Activated naive CD8-positive, alpha-beta T cell (primary cell): ENCODE data around the gene USP15.

ENCODE experiments used
- H3K27ac Mint-ChIP-seq: one replicate; pipeline ENCODE4 v1.8.0; 2021; ENCODE audit warnings: mixed read lengths
- H3K27me3 Mint-ChIP-seq: one replicate; pipeline ENCODE4 v1.8.0; 2021; ENCODE audit warnings: mixed read lengths
- H3K36me3 Mint-ChIP-seq: one replicate; pipeline ENCODE4 v1.8.0; 2021; ENCODE audit warnings: mixed read lengths
- H3K4me1 Mint-ChIP-seq: one replicate; pipeline ENCODE4 v1.8.0; 2021; ENCODE audit warnings: low read depth, mixed read lengths
- H3K4me3 Mint-ChIP-seq: one replicate; pipeline ENCODE4 v1.8.0; 2021; ENCODE audit warnings: mild to moderate bottlenecking, mixed read lengths
- H3K9me3 Mint-ChIP-seq: one replicate; pipeline ENCODE4 v1.8.0; 2021; ENCODE audit warnings: low read depth, mixed read lengths

The USP15 gene

GRCh38 chr12:62379026-62379722, 119.0 kb downstream of the USP15 start:
- H3K36me3 Mint-ChIP-seq: peaks cover 11% of the 10 kb centered on the region
- H3K27ac Mint-ChIP-seq: peak overlapping the region; percentile 75
- no peaks in the 10 kb centered on the region for H3K27me3 Mint-ChIP-seq
- peaks cover 25% of the 10 kb centered on the region for H3K4me1 Mint-ChIP-seq
- no peaks in the 10 kb centered on the region for H3K9me3 Mint-ChIP-seq
- no peak overlapping the region for H3K4me3 Mint-ChIP-seq

DNA sequence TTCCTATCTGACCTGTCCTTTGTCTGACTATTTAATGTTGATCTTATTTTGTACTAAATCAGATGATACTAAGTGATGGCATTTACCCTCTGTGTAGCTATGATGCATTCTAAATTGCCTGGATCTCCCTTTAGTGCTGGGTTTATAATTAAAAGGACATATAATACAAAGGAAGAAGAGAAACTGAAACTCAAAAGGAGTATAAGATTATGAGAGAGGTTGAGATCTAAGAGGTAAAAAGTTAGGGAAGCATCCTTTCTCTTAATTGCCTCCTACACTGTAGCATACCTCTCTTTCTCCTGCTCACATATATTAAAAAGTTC, 119.5 kb downstream of the USP15 start:
- Mint-ChIP-seq H3K4me1 (peaks cover 22% of the 10 kb centered on the region), H3K36me3 (peaks cover 12% of the 10 kb centered on the region), H3K27me3 (no peaks in the 10 kb centered on the region), H3K4me3 (no peak overlapping the region), H3K27ac (peak overlapping the region; percentile 75), H3K9me3 (no peaks in the 10 kb centered on the region)

DNA sequence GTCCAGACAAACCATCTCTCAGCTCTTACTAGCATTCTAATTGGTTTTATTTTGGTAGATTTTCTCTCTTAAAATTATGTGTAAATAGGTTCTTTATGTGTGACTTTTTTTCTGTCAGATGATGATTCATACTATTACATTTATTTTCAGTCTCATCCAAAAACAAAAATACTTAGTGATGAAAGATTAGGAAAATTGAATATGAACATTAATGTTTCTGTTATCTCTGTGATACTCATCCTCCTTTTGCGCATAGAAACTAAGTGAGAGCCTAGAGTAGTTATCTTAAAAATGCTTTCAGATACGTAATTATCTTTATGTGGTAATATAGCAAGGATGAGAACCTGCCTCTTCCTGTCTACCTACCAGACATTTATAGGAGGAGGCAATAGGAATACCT, 122.3 kb downstream of the USP15 start:
- Mint-ChIP-seq H3K4me1 (peaks cover 16% of the 10 kb centered on the region), H3K4me3 (no peak overlapping the region), H3K27me3 (no peaks in the 10 kb centered on the region), H3K27ac (peak overlapping the region; percentile 11), H3K9me3 (no peaks in the 10 kb centered on the region), H3K36me3 (peaks cover 13% of the 10 kb centered on the region)

GRCh38 chr12:62396750-62397149, 136.5 kb downstream of the USP15 start:
- H3K4me3 Mint-ChIP-seq: no peak overlapping the region
- no peaks in the 10 kb centered on the region for H3K9me3 Mint-ChIP-seq
- H3K27ac Mint-ChIP-seq: no peak overlapping the region
- H3K36me3 Mint-ChIP-seq: peaks cover 13% of the 10 kb centered on the region
- no peaks in the 10 kb centered on the region for H3K4me1 Mint-ChIP-seq
- H3K27me3 Mint-ChIP-seq: no peaks in the 10 kb centered on the region

DNA sequence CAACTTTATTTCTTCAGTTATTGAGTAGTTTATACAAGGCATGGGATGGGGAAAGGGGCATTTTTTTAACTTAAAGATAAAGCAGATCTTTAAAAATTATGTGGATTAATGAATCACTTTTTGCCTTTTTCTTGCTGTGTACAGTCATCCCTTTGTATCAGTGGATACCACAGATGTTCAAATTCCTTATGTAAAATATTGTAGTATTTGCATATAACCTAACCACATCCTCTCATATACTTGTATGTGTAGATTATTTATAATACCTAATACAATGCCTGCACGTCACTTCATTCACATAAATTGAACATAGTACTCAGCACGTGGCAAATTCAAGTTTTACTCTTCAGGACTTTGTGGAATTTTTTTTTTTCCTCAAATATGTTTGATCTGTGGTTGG, 139.9 kb downstream of the USP15 start:
- no peak overlapping the region for H3K27ac Mint-ChIP-seq
- peaks cover 20% of the 10 kb centered on the region for H3K4me1 Mint-ChIP-seq
- peaks cover 24% of the 10 kb centered on the region for H3K36me3 Mint-ChIP-seq

GRCh38 chr12:62401631-62402030, 141.4 kb downstream of the USP15 start:
- Mint-ChIP-seq H3K36me3 (peaks cover 19% of the 10 kb centered on the region), H3K4me1 (peaks cover 20% of the 10 kb centered on the region), H3K27ac (no peak overlapping the region), H3K9me3 (no peaks in the 10 kb centered on the region), H3K27me3 (no peaks in the 10 kb centered on the region), H3K4me3 (no peak overlapping the region)

More for the DNA sequence above, 139.9 kb downstream of the USP15 start:
- H3K4me3 Mint-ChIP-seq: no peak overlapping the region
- no peaks in the 10 kb centered on the region for H3K27me3 Mint-ChIP-seq
- no peaks in the 10 kb centered on the region for H3K9me3 Mint-ChIP-seq

GRCh38 chr12:62403031-62403430, 142.8 kb downstream of the USP15 start:
- no peaks in the 10 kb centered on the region for H3K9me3 Mint-ChIP-seq
- no peaks in the 10 kb centered on the region for H3K27me3 Mint-ChIP-seq
- no peak overlapping the region for H3K4me3 Mint-ChIP-seq
- peaks cover 16% of the 10 kb centered on the region for H3K36me3 Mint-ChIP-seq
- H3K4me1 Mint-ChIP-seq: peaks cover 20% of the 10 kb centered on the region
- H3K27ac Mint-ChIP-seq: peak overlapping the region; percentile 83

- H3K27ac Mint-ChIP-seq: no peak overlapping the region
- H3K4me1 Mint-ChIP-seq: peaks cover 14% of the 10 kb centered on the region
- peaks cover 15% of the 10 kb centered on the region for H3K36me3 Mint-ChIP-seq
- H3K4me3 Mint-ChIP-seq: no peak overlapping the region
- no peaks in the 10 kb centered on the region for H3K27me3 Mint-ChIP-seq
- no peaks in the 10 kb centered on the region for H3K9me3 Mint-ChIP-seq
Measured at GRCh38 chr12:62407587-62407986, 147.4 kb downstream of the USP15 start.

DNA sequence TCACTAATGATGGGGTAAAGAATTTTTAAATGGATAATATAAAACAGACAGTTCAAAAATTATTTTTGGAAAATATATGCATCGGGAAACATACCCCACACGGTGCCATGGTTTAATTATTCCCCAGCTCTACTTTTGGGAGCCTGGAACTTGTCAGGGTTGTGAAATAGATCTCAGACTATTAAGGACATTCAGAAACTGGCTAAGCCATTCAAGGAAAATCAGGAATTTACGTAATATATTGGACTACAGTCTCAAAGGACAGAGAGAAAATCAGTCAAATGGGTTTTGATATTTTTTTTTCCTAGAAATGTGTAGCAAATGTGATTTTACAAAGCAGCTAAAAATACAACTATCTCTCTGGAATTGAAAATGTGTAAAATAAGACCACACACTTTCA, 148.9 kb downstream of the USP15 start:
- Mint-ChIP-seq H3K27me3 (no peaks in the 10 kb centered on the region), H3K4me3 (no peak overlapping the region), H3K36me3 (peaks cover 7% of the 10 kb centered on the region), H3K9me3 (no peaks in the 10 kb centered on the region), H3K27ac (no peak overlapping the region), H3K4me1 (peaks cover 2% of the 10 kb centered on the region)

- H3K27me3 Mint-ChIP-seq: no peaks in the 10 kb centered on the region
- H3K9me3 Mint-ChIP-seq: peaks cover under 1% of the 10 kb centered on the region
- peak overlapping the region; percentile 38 for H3K27ac Mint-ChIP-seq
- H3K4me1 Mint-ChIP-seq: peaks cover 1% of the 10 kb centered on the region
- H3K36me3 Mint-ChIP-seq: peaks cover 5% of the 10 kb centered on the region
- H3K4me3 Mint-ChIP-seq: no peak overlapping the region
Measured at GRCh38 chr12:62414180-62414579, 154.0 kb downstream of the USP15 start.

DNA sequence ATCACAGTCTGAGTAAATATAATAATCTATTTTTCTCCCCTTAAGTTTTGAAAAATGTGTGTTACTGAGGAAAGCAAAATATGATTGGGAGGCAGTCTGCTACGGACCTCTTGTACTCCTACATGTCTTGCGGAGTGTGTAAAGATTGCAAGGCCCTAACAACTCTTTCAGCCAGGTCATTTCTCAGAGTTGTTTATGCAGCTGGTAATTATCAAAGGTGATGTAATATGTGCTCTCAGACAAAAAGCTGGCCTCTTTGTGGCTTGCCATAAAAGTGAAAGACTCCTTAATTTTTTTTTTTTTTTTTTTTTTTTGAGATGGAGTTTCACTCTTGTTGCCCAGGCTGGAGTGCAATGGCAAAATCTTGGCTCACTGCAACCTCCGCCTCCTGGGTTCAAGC, 165.9 kb downstream of the USP15 start:
- Mint-ChIP-seq H3K27me3 (peaks cover 3% of the 10 kb centered on the region), H3K4me3 (no peak overlapping the region), H3K9me3 (peaks cover 26% of the 10 kb centered on the region), H3K4me1 (no peaks in the 10 kb centered on the region), H3K36me3 (peaks cover 28% of the 10 kb centered on the region), H3K27ac (no peak overlapping the region)

DNA sequence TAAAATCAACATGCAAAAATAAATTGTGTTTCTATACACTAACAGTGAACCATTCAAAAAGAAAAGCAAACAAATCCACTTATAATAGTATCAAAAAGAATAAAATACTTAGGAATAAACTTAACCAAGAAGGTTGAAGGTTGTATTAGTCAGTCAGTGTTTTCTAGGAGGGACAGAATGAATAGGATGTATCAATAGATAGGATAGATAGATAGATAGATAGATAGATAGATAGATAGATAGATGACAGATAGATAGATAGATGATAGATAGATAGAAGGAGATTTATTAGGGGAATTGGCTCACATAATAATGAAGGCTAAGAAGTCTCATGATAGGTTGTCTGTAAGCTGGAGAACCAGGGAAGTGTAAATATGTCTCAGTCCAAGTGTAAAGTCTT, 169.3 kb downstream of the USP15 start:
- H3K4me3 Mint-ChIP-seq: no peak overlapping the region
- H3K9me3 Mint-ChIP-seq: peaks cover 10% of the 10 kb centered on the region
- H3K36me3 Mint-ChIP-seq: peaks cover 13% of the 10 kb centered on the region
- peaks cover under 1% of the 10 kb centered on the region for H3K4me1 Mint-ChIP-seq
- peaks cover 5% of the 10 kb centered on the region for H3K27me3 Mint-ChIP-seq
- H3K27ac Mint-ChIP-seq: no peak overlapping the region

DNA sequence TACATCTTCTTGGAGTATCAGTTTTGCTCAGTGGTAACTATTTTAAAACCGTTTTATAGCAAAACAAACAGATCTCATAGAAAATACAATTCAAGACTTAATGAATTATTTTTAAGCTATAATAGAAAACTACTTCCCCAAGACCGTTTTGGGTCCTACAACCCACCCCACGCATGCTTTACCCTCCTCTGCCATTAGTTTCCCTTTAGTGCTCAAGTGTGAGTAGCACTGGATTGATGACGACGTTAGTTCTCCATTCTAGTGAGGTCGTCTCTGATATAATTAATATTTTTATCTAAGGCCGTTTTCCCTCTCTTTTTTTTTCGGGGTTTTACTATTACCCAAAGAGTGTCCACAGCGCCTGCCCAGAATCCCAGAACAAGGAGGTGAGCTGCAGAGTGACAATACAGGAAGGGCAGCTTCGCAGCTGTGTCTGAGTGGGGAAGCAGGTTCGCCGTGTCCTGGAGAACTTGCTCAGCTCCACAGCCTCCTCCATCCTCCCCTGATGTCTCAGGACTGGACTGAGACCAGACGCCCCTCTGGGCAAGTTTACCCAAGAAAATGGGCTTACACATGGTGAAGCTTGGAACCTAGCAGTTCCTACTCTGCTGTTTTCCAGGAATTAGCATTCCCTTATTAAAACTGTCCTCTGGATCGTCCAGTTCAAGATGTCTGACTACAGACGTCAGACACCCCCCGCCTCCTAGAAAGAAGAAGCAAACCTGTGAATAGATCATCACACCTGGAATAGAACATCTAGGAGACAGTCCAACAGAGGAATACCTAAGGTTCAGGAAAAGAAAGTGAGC, 174.5 kb downstream of the USP15 start:
- H3K27me3 Mint-ChIP-seq: peaks cover 4% of the 10 kb centered on the region
- H3K27ac Mint-ChIP-seq: no peak overlapping the region
- H3K36me3 Mint-ChIP-seq: no peaks in the 10 kb centered on the region
- peaks cover 17% of the 10 kb centered on the region for H3K4me1 Mint-ChIP-seq
- no peaks in the 10 kb centered on the region for H3K9me3 Mint-ChIP-seq
- H3K4me3 Mint-ChIP-seq: peak overlapping the region; percentile 85

DNA sequence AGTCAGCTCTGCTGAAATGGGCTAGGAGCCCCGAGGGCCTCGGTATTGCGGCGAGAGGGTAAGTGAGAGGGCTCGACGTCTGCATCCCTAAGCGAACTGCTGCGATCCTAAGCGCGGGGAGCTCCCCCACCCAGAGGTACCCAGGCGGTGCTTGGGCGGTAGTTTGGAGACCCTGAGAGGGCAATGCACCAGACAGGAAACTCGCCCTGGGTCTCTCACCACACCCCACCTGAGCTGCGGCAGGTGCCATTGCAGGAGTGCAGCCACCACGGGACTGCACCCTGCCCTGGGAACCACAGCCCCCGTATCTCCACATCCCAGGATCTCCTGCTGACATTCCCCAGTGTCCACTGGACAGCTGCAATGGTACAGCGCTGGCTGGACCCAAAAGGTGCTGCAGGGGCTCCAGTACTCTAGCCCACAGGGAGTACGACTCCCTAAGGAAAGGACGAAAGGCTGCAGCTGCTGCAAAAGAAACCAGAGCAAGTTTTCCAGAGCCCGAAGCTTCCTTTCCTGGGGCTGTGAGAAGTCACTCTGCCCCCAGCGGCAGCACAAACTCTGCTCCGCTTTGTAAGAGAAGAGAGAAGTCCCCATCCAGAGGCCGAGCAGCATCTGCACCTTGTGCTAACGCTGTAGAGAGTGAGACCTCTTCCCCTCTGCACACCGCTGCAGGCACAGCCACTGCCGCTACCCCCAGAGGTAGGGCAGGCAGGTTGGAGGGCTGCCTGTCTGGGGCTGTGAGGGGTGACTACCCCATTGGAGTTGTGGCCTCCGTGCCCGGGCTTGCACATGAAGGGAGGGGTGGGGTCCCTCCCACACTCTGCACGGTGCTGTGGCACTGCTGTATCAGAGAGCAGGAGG, 175.3 kb downstream of the USP15 start:
- Mint-ChIP-seq H3K27me3 (peaks cover 3% of the 10 kb centered on the region), H3K36me3 (no peaks in the 10 kb centered on the region), H3K4me1 (peaks cover 17% of the 10 kb centered on the region), H3K27ac (no peak overlapping the region), H3K4me3 (peak overlapping the region; percentile 85), H3K9me3 (no peaks in the 10 kb centered on the region)

DNA sequence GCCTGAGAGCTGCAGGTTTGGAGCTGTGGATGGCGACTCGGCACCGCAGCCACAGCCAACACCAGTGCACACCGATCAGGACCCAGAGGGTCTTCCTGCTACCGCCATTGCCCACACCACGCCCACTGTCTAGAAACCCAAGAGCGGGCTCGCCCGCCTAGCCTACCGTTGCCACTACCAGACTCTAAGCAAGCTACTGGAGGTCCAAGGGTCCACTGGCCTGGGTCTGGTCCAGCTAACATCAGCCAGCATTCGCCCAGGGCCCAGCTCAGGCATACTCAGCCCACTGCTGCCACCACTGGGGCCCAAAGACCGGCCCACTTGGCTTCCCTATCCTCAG, 175.9 kb downstream of the USP15 start:
- Mint-ChIP-seq H3K27me3 (peaks cover 3% of the 10 kb centered on the region), H3K4me1 (peaks cover 17% of the 10 kb centered on the region), H3K27ac (no peak overlapping the region), H3K4me3 (peak overlapping the region; percentile 85), H3K36me3 (no peaks in the 10 kb centered on the region), H3K9me3 (no peaks in the 10 kb centered on the region)
